A172 (cell line): Measurements from ENCODE around the gene FARS2. TPM values are rescaled to one million over a fixed set of nuclear protein-coding genes. Genes with fewer than 3 reads are reported as not detected.
A peak's percentile ranks its signal among the peaks of the same experiment; 100 is the strongest.

Source experiments
- DNase-seq: peaks from one replicate; pipeline ENCODE4 v3.0.0-alpha.2; 2015; ENCODE audit warnings: low spot score
- total RNA-seq: library from RNA; depleted of rRNA; stranded (reverse); fragments of >200 nt; shearing (Covaris generic); gene quantifications from 2 replicates; pipeline ENCODE4 v1.2.3, GENCODE V29; 2014

Gene FARS2
- total RNA-seq, 1 experiment from 2014 or later: 12.5 TPM

GRCh38 chr6:5506149-5506548, 244.8 kb downstream of the FARS2 start:
- no peak for DNase-seq

- no peak for DNase-seq
These were observed 245.3 kb downstream of the FARS2 start for GRCh38 chr6:5506597-5506996.

- no peak for DNase-seq
These were observed 245.9 kb downstream of the FARS2 start for GRCh38 chr6:5507131-5507681.

- no peak for DNase-seq
These were observed 247.8 kb downstream of the FARS2 start for GRCh38 chr6:5509106-5509505.

GRCh38 chr6:5510331-5511133, 249.2 kb downstream of the FARS2 start:
- no peak for DNase-seq

- DNase-seq: peak; percentile 91
These were observed 250.6 kb downstream of the FARS2 start for GRCh38 chr6:5511954-5512353.

GRCh38 chr6:5512422-5512821, 251.1 kb downstream of the FARS2 start:
- no peak for DNase-seq

- no peak for DNase-seq
These were observed 252.1 kb downstream of the FARS2 start for GRCh38 chr6:5513408-5513807.

- DNase-seq: no peak
These were observed 253.0 kb downstream of the FARS2 start for GRCh38 chr6:5514353-5514752.

- DNase-seq: no peak
These were observed 253.9 kb downstream of the FARS2 start for GRCh38 chr6:5515200-5515599.

- DNase-seq: no peak
These were observed 254.7 kb downstream of the FARS2 start for GRCh38 chr6:5516036-5516435.

- no peak for DNase-seq
These were observed 256.5 kb downstream of the FARS2 start for GRCh38 chr6:5517796-5518195.

GRCh38 chr6:5518936-5519491, 257.7 kb downstream of the FARS2 start:
- DNase-seq: no peak

GRCh38 chr6:5520796-5521195, 259.5 kb downstream of the FARS2 start:
- DNase-seq: no peak

- no peak for DNase-seq
These were observed 260.0 kb downstream of the FARS2 start for GRCh38 chr6:5521322-5521721.

GRCh38 chr6:5522147-5522546, 260.8 kb downstream of the FARS2 start:
- no peak for DNase-seq

GRCh38 chr6:5524110-5524509, 262.8 kb downstream of the FARS2 start:
- DNase-seq: no peak

- DNase-seq: no peak
These were observed 263.9 kb downstream of the FARS2 start for GRCh38 chr6:5525209-5525608.

- DNase-seq: peak; percentile 32
These were observed 267.7 kb downstream of the FARS2 start for GRCh38 chr6:5529015-5529414.

- no peak for DNase-seq
These were observed 268.4 kb downstream of the FARS2 start for GRCh38 chr6:5529733-5530132.

GRCh38 chr6:5531161-5531560, 269.8 kb downstream of the FARS2 start:
- DNase-seq: no peak

- no peak for DNase-seq
These were observed 270.6 kb downstream of the FARS2 start for GRCh38 chr6:5531853-5532375.

- no peak for DNase-seq
These were observed 271.6 kb downstream of the FARS2 start for GRCh38 chr6:5532941-5533340.
